ENCODE results near the gene DGKI.

- TF ChIP-seq RAD21 (IDR thresholded peaks at IDR 0.05; ENCODE audit: low read length) (no peak), MAZ (IDR thresholded peaks at IDR 0.05; ENCODE audit: borderline replicate concordance, low read depth, low read length) (no peak), CTCF (conservative IDR thresholded peaks at IDR 0.05; ENCODE audit: low read depth, low read length) (no peak), MAFK (IDR thresholded peaks at IDR 0.05; ENCODE audit: low read depth, low read length) (no peak), POLR2A (IDR thresholded peaks at IDR 0.05; ENCODE audit: low read depth, low read length) (no peak)
These were observed 429.3 kb downstream of the DGKI start for GRCh38 chr7:137417464-137417863.
